PFSK-1 (cell line): ENCODE data around the gene ZGPAT.

Source experiments
- FOXP2 ChIP-seq: optimal IDR thresholded peaks from 2 replicates; pipeline ENCODE3; 2011; ENCODE audit warnings: borderline replicate concordance, control low read depth, inconsistent platforms; ENCODE audit not compliant: insufficient read depth; ENCODE audit errors: extremely low read length, extremely low read depth
- POLR2AphosphoS5 ChIP-seq: IDR thresholded peaks from 2 replicates; pipeline ENCODE4 v1.6.1; 2012; ENCODE audit warnings: low read depth, mild to moderate bottlenecking, control low read depth, low read length, moderate library complexity
- REST ChIP-seq, 2 experiments: IDR thresholded peaks; 2 replicates each; pipeline versions ENCODE4 v1.6.1 to v1.8.0; 2011 to 2012; ENCODE audit warnings: low read depth in 2 of 2, low read length in 2 of 2, control low read depth in 1 of 2, inconsistent platforms in 1 of 2, mild to moderate bottlenecking in 1 of 2, moderate library complexity in 1 of 2; ENCODE audit not compliant: insufficient read depth in 1 of 2
- SIN3A ChIP-seq: IDR thresholded peaks from 2 replicates; pipeline ENCODE4 v1.6.1; 2012; ENCODE audit warnings: mild to moderate bottlenecking, low read length, moderate library complexity, borderline replicate concordance; ENCODE audit not compliant: insufficient read depth
- TAF1 ChIP-seq: IDR thresholded peaks from 2 replicates; pipeline ENCODE4 v1.6.1; 2012; ENCODE audit warnings: low read length, control low read depth, borderline replicate concordance; ENCODE audit not compliant: insufficient read depth

The ZGPAT gene

DNA sequence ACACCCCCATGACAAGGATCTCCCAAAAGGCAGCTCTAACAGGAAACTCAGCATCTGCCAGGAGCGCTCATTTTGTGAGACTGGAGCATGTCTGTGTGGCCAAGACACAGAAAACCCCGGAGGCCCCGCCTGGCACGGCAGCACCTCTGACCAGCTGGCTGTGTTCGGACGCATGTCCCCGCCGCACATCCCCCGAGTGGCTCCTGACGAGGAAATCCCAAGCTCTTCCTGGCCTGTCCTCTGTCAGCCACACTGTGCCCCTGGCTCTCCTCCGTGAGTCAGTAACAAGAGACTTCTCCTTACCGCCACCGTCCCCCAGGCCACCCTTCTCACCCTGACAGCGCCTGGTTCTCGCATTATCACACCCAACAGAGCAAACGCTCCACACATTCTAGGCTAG is 46.2 kb downstream of the ZGPAT start:
- no peak for TF ChIP-seq REST (IDR thresholded peaks at IDR 0.05; ENCODE audit: insufficient read depth in 1 of 2, low read depth in 2 of 2, low read length in 2 of 2)
- TF ChIP-seq FOXP2: no peak
- TF ChIP-seq TAF1: no peak
- no peak for TF ChIP-seq POLR2AphosphoS5
- no peak for TF ChIP-seq SIN3A

GRCh38 chr20:63755933-63756647 is 48.3 kb downstream of the ZGPAT start:
- TF ChIP-seq REST (IDR thresholded peaks at IDR 0.05; ENCODE audit: insufficient read depth in 1 of 2, low read depth in 2 of 2, low read length in 2 of 2): no peak
- no peak for TF ChIP-seq POLR2AphosphoS5
- no peak for TF ChIP-seq FOXP2
- TF ChIP-seq SIN3A: no peak
- TF ChIP-seq TAF1: no peak

- TF ChIP-seq POLR2AphosphoS5: no peak
- no peak for TF ChIP-seq FOXP2
- no peak for TF ChIP-seq SIN3A
- no peak for TF ChIP-seq REST (IDR thresholded peaks at IDR 0.05; ENCODE audit: insufficient read depth in 1 of 2, low read depth in 2 of 2, low read length in 2 of 2)
- TF ChIP-seq TAF1: no peak
Observed at GRCh38 chr20:63756648-63756991, 48.8 kb downstream of the ZGPAT start.

GRCh38 chr20:63758152-63758551 is 50.3 kb downstream of the ZGPAT start:
- TF ChIP-seq TAF1 (no peak), FOXP2 (no peak), REST (IDR thresholded peaks at IDR 0.05; ENCODE audit: insufficient read depth in 1 of 2, low read depth in 2 of 2, low read length in 2 of 2) (no peak), POLR2AphosphoS5 (no peak), SIN3A (no peak)

- TF ChIP-seq REST (IDR thresholded peaks at IDR 0.05; ENCODE audit: insufficient read depth in 1 of 2, low read depth in 2 of 2, low read length in 2 of 2) (no peak), POLR2AphosphoS5 (no peak), FOXP2 (no peak), TAF1 (no peak), SIN3A (no peak)
Observed at GRCh38 chr20:63759377-63759901, 51.6 kb downstream of the ZGPAT start.
